Colonic mucosa (tissue), 4 donors: Measurements from ENCODE around the gene OVOL3. TPM values are rescaled to one million over a fixed set of nuclear protein-coding genes. Genes with fewer than 3 reads are reported as not detected.

Source experiments
- DNase-seq: peaks from one replicate; pipeline ENCODE4 v3.0.0-alpha.2; 2020
- H3K27ac ChIP-seq: fragments of 200-600 bp; one replicate; pipeline ENCODE4 v1.8.0; 2021
- H3K27me3 ChIP-seq: fragments of 200-600 bp; one replicate; pipeline ENCODE4 v1.8.0; 2021
- H3K36me3 ChIP-seq: fragments of 200-600 bp; one replicate; pipeline ENCODE4 v1.8.0; 2021
- H3K4me1 ChIP-seq: fragments of 200-600 bp; one replicate; pipeline ENCODE4 v1.8.0; 2021; ENCODE audit warnings: mild to moderate bottlenecking
- H3K4me3 ChIP-seq: fragments of 200-600 bp; one replicate; pipeline ENCODE4 v1.8.0; 2021
- H3K9ac ChIP-seq, 2 donors: one replicate each; pipeline ENCODE4 v1.7.0; 2013; ENCODE audit warnings: control low read depth in 2 of 2, low read depth in 2 of 2, low read length in 2 of 2
- H3K9me3 ChIP-seq: fragments of 200-600 bp; one replicate; pipeline ENCODE4 v1.8.0; 2021
- intact Hi-C: fragments of 100-400 bp; cut with DNase I; formaldehyde crosslinking; loops from one replicate; pipeline ENCODE4 v1.14.1; 2022
- total RNA-seq, 2 donors: library from RNA; stranded (reverse); fragmentation: NEBNext Ultra II Directional in 1 of 2; extraction: Animal tissue kit (Norgen Biotek cat#: 25700) in 1 of 2; gene quantifications; one replicate each; pipeline ENCODE4 v1.2.1, GENCODE V29; 2021
- TF ChIP-seq, protein P1 (sequence below): fragments of 200-600 bp; IDR thresholded peaks from one replicate; pipeline ENCODE4 v1.8.0; 2022; ENCODE audit warnings: antibody characterized with exemption, mild to moderate bottlenecking
- donor health status: healthy.
- donor health status: DM: no; HTN: no; CAD: no.
- donor health status: DM: no; HTN: no; CAD: no.

The OVOL3 gene
- total RNA-seq, 2 donors from 2014 or later: not detected

DNA sequence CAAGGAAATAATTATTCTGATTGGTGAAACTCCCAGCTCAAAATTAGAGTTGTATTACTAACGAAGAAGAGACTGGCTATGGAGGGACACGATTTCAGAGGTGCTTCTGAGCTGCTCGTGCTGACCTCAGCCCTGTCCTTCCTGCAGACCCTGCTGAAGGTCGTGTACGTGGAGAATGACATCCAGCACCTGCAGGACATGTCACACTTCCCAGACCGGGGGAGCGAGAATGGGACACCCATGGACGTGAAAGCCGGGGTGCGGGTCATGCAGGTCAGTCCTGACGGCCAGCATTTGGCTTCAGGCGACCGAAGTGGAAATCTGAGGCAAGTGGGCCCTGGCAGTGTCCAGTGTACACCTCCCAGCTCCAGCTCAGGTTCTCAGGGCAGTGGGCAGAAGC lies 28.0 kb upstream of the OVOL3 start:
- Histone ChIP-seq H3K4me1 (no peaks in the 10 kb centered on the region), H3K9me3 (no peaks in the 10 kb centered on the region), H3K9ac (no peak overlapping the region), H3K4me3 (no peak overlapping the region), H3K36me3 (no peaks in the 10 kb centered on the region), H3K27me3 (no peaks in the 10 kb centered on the region), H3K27ac (no peak overlapping the region)
- DNase-seq: no peak
- intact Hi-C loops: no loop called here
- TF ChIP-seq, protein P1, sequence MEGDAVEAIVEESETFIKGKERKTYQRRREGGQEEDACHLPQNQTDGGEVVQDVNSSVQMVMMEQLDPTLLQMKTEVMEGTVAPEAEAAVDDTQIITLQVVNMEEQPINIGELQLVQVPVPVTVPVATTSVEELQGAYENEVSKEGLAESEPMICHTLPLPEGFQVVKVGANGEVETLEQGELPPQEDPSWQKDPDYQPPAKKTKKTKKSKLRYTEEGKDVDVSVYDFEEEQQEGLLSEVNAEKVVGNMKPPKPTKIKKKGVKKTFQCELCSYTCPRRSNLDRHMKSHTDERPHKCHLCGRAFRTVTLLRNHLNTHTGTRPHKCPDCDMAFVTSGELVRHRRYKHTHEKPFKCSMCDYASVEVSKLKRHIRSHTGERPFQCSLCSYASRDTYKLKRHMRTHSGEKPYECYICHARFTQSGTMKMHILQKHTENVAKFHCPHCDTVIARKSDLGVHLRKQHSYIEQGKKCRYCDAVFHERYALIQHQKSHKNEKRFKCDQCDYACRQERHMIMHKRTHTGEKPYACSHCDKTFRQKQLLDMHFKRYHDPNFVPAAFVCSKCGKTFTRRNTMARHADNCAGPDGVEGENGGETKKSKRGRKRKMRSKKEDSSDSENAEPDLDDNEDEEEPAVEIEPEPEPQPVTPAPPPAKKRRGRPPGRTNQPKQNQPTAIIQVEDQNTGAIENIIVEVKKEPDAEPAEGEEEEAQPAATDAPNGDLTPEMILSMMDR: no peak

DNA sequence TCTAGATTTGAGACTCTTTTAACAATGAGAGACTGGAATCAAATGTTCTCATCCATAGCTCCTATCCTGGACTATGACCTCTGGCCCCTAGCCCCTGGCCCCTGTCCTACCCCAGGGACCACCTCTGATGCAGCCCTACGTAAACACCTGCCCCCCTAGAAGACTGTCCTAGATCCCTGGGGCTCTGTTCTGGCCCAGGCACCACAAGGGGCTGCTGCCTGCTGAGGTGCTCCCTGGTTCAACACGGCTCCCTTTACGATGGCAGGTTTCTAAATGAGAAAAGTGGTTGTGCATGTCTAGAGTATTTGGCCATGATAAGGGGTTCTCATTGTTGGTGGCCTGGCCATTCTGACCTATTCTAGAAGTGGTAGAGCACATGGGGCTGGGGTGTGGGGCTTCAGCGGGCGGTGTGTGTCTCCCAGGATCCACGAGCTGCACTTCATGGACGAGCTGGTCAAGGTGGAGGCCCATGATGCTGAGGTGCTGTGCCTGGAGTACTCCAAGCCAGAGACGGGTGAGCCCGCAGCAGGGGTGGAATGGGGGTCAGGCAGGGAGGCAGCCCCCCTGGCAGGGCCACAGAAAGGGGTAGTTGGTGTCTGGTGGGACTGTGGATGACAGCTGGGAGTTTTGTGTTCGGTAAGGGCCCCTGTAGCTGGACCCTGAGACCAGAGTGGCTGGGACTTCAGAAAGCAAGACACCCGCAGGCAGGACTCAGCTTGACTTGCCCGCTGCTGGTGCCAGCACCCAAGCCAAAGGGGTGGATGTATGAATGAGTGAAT lies 26.5 kb upstream of the OVOL3 start:
- Histone ChIP-seq H3K27ac (no peak overlapping the region), H3K9me3 (no peaks in the 10 kb centered on the region), H3K4me1 (no peaks in the 10 kb centered on the region), H3K9ac (no peak overlapping the region), H3K36me3 (no peaks in the 10 kb centered on the region), H3K27me3 (no peaks in the 10 kb centered on the region), H3K4me3 (no peak overlapping the region)
- TF ChIP-seq, protein P1: no peak
- intact Hi-C loops: no loop called here
- no peak for DNase-seq

DNA sequence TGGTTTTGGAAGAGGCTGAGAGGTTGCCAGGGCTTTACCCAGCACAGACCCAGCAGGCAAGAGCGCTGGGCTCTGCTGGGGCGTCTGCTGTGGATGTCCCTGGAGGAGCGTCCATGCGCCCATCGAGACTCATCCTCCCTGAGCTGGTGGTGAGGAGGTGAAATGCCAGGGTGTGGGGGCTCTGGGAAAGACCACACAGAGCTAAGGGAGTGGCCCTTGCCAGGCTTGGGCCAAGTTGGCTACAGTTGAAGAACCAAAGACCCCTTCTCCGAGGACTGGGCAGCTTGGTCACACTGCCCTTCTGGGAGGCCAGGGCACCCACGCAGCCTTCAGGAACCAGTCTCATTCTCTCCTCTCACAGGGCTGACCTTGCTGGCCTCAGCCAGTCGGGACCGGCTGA lies 24.6 kb upstream of the OVOL3 start:
- intact Hi-C loops: no loop called here
- TF ChIP-seq, protein P1: no peak
- no peak overlapping the region for H3K27ac ChIP-seq

DNA sequence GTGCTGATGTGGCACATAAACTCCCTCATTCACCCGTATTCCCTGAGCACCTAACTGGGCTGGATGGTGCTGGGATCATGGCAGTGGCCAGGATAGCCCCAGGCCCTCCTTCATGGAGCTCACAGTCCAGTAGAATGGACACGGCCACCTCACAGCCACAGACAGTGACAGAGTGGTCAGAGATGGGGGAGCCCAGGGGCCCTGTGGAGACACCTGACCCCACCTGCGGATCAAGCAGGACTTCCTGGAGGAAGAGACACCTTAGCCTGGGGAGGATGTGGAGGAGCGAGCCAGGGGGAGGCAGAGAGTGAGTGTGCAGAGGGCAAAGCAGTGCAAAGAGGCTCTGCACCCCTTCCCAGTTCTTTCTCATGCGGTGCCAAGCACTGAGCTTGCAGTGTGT lies 21.1 kb upstream of the OVOL3 start:
- H3K27ac ChIP-seq: no peak overlapping the region
- intact Hi-C loops: no loop called here
- no peak for DNase-seq

More for the DNA sequence above, 24.6 kb upstream of the OVOL3 start:
- Histone ChIP-seq H3K4me1 (no peaks in the 10 kb centered on the region), H3K9ac (no peak overlapping the region), H3K27me3 (no peaks in the 10 kb centered on the region), H3K36me3 (no peaks in the 10 kb centered on the region), H3K4me3 (no peak overlapping the region), H3K9me3 (no peaks in the 10 kb centered on the region)
- DNase-seq: no peak

DNA sequence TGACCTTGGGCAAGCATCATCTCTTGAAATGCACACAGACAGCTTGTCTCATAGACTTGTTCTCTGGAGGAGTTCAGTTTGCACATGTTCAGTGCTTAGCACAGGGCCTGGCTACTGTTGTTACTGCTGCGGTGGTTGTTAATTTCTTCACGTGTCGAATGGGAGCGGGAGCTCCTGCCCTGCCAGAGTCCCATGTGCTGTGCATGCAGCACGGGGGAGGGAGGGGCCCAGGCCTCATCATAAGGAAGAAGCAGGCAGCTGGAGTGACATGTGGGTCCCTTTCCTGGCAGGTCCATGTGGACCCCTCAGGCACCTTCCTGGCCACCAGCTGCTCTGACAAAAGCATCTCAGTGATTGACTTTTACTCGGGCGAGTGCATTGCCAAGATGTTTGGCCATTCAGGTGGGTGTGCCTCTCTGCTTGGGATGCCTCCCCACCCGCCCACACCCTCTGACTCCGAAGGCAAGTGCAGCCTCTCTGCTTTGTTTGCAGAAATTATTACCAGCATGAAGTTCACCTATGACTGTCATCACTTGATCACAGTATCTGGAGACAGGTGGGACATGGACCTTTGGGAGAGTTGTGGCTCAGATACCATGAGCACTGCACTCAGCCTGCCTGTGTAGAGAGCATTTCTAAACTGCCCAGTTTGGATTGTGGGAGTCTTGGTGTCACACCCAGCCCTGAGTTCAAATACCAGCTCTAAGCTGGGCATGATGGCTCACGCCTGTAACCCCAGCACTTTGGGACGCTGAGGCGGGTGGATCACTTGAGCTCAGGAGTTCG lies 19.8 kb upstream of the OVOL3 start:
- intact Hi-C loops: no loop called here
- Histone ChIP-seq H3K4me1 (no peaks in the 10 kb centered on the region), H3K9me3 (no peaks in the 10 kb centered on the region), H3K9ac (no peak overlapping the region), H3K36me3 (no peaks in the 10 kb centered on the region), H3K4me3 (no peak overlapping the region), H3K27ac (no peak overlapping the region), H3K27me3 (no peaks in the 10 kb centered on the region)
- no peak for DNase-seq
- TF ChIP-seq, protein P1: no peak

More for the DNA sequence above, 21.1 kb upstream of the OVOL3 start:
- H3K9me3 ChIP-seq: no peaks in the 10 kb centered on the region
- H3K9ac ChIP-seq: no peak overlapping the region
- TF ChIP-seq, protein P1: no peak
- H3K4me3 ChIP-seq: no peak overlapping the region
- H3K27me3 ChIP-seq: no peaks in the 10 kb centered on the region
- no peaks in the 10 kb centered on the region for H3K4me1 ChIP-seq
- H3K36me3 ChIP-seq: no peaks in the 10 kb centered on the region
